Skin epidermis (tissue), 12 donors: Measurements from ENCODE around the gene HTR6.
"Not testable (repeated sequence)": the region's sequence is repeated elsewhere in the genome, so short reads cannot be mapped to it uniquely, and the experiment has no call there.

Experiments
- H3K27ac ChIP-seq, 21 experiments: fragments of 200-600 bp; sonication (generic) in 11 of 21; one replicate each; pipeline ENCODE4 v1.5.0; 2020; ENCODE audit warnings: mild to moderate bottlenecking in 3 of 21, inconsistent platforms in 2 of 21, moderate library complexity in 2 of 21
- H3K4me3 ChIP-seq, 7 experiments: fragments of 200-600 bp; sonication (generic) in 2 of 7; one replicate each; pipeline ENCODE4 v1.5.0; 2020; ENCODE audit warnings: inconsistent platforms in 2 of 7, mild to moderate bottlenecking in 2 of 7, moderate library complexity in 1 of 7

Gene HTR6

GRCh38 chr1:19636749-19637148, 27.9 kb upstream of the HTR6 start:
- H3K27ac ChIP-seq, H3K4me3 ChIP-seq: not testable (repeated sequence)

GRCh38 chr1:19637606-19638005, 27.1 kb upstream of the HTR6 start:
- H3K27ac ChIP-seq = no peak overlapping the region
- no peak overlapping the region for H3K4me3 ChIP-seq

GRCh38 chr1:19639228-19639627, 25.4 kb upstream of the HTR6 start:
- peak overlapping the region in 1 of 21 experiments; percentile 67 for H3K27ac ChIP-seq
- H3K4me3 ChIP-seq = not testable (repeated sequence)

- Histone ChIP-seq H3K27ac (peak overlapping the region in 12 of 21 experiments; percentile 4 to 80 (median 54)), H3K4me3 (no peak overlapping the region)
These were observed 24.7 kb upstream of the HTR6 start for GRCh38 chr1:19639999-19640362.

GRCh38 chr1:19640363-19641316, 24.0 kb upstream of the HTR6 start:
- no peak overlapping the region for H3K4me3 ChIP-seq
- peak overlapping the region in 17 of 21 experiments; percentile 4 to 80 (median 39) for H3K27ac ChIP-seq

GRCh38 chr1:19643121-19643520, 21.6 kb upstream of the HTR6 start:
- peak overlapping the region; percentile 62 to 95 (median 89) for H3K27ac ChIP-seq
- peak overlapping the region in 5 of 7 experiments; percentile 35 to 68 (median 41) for H3K4me3 ChIP-seq

GRCh38 chr1:19643602-19644394, 20.9 kb upstream of the HTR6 start, which contains the start of gene NBL1:
NBL1 (plus strand) TSS chr1:19644311; CDS start chr1:19655031, 10,720 bp downstream.
- H3K27ac ChIP-seq = peak within 1 kb of the TSS; percentile 82 to 97 (median 93)
- peak within 1 kb of the TSS; percentile 54 to 82 (median 68) for H3K4me3 ChIP-seq

GRCh38 chr1:19644395-19644680, 20.3 kb upstream of the HTR6 start:
- Histone ChIP-seq H3K4me3 (peak overlapping the region; percentile 54 to 82 (median 68)), H3K27ac (peak overlapping the region; percentile 61 to 97 (median 92))

- H3K4me3 ChIP-seq = peak overlapping the region; percentile 54 to 82 (median 68)
- peak overlapping the region; percentile 61 to 97 (median 92) for H3K27ac ChIP-seq
These were observed 19.8 kb upstream of the HTR6 start for GRCh38 chr1:19644681-19645410.

- H3K4me3 ChIP-seq = peak overlapping the region; percentile 54 to 82 (median 68)
- peak overlapping the region; percentile 61 to 97 (median 92) for H3K27ac ChIP-seq
These were observed 19.0 kb upstream of the HTR6 start for GRCh38 chr1:19645411-19646251.

GRCh38 chr1:19646377-19647319, 18.0 kb upstream of the HTR6 start:
- Histone ChIP-seq H3K4me3 (peak overlapping the region in 6 of 7 experiments; percentile 54 to 82 (median 66)), H3K27ac (peak overlapping the region in 18 of 21 experiments; percentile 0 to 97 (median 92))

GRCh38 chr1:19647643-19648042, 17.0 kb upstream of the HTR6 start:
- H3K27ac ChIP-seq = peak overlapping the region in 12 of 21 experiments; percentile 1 to 96 (median 72)
- H3K4me3 ChIP-seq = peak overlapping the region in 1 of 7 experiments; percentile 5

GRCh38 chr1:19648239-19648638, 16.4 kb upstream of the HTR6 start:
- H3K27ac ChIP-seq = peak overlapping the region in 15 of 21 experiments; percentile 1 to 85 (median 67)
- no peak overlapping the region for H3K4me3 ChIP-seq

- peak overlapping the region in 11 of 21 experiments; percentile 24 to 85 (median 72) for H3K27ac ChIP-seq
- no peak overlapping the region for H3K4me3 ChIP-seq
These were observed 16.0 kb upstream of the HTR6 start for GRCh38 chr1:19648689-19649088.

GRCh38 chr1:19650416-19651140, 14.1 kb upstream of the HTR6 start:
- Histone ChIP-seq H3K4me3 (peak overlapping the region in 1 of 7 experiments; percentile 4), H3K27ac (peak overlapping the region in 15 of 21 experiments; percentile 22 to 82 (median 66))

GRCh38 chr1:19651141-19651737, 13.4 kb upstream of the HTR6 start:
- Histone ChIP-seq H3K27ac (peak overlapping the region in 15 of 21 experiments; percentile 22 to 82 (median 66)), H3K4me3 (peak overlapping the region in 1 of 7 experiments; percentile 4)
